ENCODE measurements around the gene AHCYL2. TPM values are rescaled to one million over a fixed set of nuclear protein-coding genes. Genes with fewer than 3 reads are reported as not detected.

AHCYL2 gene
- total RNA-seq, 1 donor from 2014 or later, result 39.3 TPM

DNA sequence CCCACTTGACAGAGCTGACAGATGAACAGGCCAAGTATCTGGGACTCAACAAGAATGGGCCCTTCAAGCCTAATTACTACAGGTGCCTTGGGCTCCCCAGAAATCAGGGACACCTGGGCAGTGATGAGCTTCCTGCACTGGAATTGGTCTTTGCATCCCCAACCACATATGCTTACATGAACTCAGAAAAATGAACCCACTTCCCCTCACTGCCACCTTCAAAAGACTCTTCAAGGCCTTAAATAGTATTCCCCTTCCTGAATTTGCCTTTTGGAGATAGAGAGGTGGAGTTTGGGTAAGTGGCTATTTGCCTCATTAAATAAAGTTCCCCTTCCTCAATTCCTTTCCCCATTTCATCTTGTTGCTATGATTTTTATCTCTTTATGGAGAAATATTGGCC lies 201.7 kb downstream of the AHCYL2 start:
- Histone ChIP-seq H3F3A (ENCODE audit: low read depth) (peaks cover 4% of the 10 kb centered on the region), H3K79me2 (ENCODE audit: low read depth) (no peaks in the 10 kb centered on the region), H3K9me3 (ENCODE audit: low read depth) (no peaks in the 10 kb centered on the region), H3K36me3 (no peaks in the 10 kb centered on the region), H3K27ac (no peak overlapping the region), H3K27me3 (no peaks in the 10 kb centered on the region), H4K20me1 (ENCODE audit: low read depth) (no peaks in the 10 kb centered on the region), H2AFZ (replicated peaks) (no peak overlapping the region), H3K9ac (no peak overlapping the region), H3K4me1 (no peaks in the 10 kb centered on the region), H3K4me3 (no peak overlapping the region), H3K4me2 (no peak overlapping the region)
- Mint-ChIP-seq H3K27me3 (ENCODE audit: insufficient read depth, low read depth) (no peaks in the 10 kb centered on the region), H3K9me3 (no peaks in the 10 kb centered on the region), H3K36me3 (peaks cover 16% of the 10 kb centered on the region), H3K4me3 (no peak overlapping the region), H3K27ac (no peak overlapping the region), H3K4me1 (no peaks in the 10 kb centered on the region)
- DNase-seq (ENCODE audit: low spot score), result no peak
- TF ChIP-seq, protein P1, sequence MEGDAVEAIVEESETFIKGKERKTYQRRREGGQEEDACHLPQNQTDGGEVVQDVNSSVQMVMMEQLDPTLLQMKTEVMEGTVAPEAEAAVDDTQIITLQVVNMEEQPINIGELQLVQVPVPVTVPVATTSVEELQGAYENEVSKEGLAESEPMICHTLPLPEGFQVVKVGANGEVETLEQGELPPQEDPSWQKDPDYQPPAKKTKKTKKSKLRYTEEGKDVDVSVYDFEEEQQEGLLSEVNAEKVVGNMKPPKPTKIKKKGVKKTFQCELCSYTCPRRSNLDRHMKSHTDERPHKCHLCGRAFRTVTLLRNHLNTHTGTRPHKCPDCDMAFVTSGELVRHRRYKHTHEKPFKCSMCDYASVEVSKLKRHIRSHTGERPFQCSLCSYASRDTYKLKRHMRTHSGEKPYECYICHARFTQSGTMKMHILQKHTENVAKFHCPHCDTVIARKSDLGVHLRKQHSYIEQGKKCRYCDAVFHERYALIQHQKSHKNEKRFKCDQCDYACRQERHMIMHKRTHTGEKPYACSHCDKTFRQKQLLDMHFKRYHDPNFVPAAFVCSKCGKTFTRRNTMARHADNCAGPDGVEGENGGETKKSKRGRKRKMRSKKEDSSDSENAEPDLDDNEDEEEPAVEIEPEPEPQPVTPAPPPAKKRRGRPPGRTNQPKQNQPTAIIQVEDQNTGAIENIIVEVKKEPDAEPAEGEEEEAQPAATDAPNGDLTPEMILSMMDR (IDR thresholded peaks at IDR 0.05), result no peak
- TF ChIP-seq EZH2 (IDR thresholded peaks at IDR 0.05) (no peak), EZH2phosphoT487 (IDR thresholded peaks at IDR 0.05) (no peak)

DNA sequence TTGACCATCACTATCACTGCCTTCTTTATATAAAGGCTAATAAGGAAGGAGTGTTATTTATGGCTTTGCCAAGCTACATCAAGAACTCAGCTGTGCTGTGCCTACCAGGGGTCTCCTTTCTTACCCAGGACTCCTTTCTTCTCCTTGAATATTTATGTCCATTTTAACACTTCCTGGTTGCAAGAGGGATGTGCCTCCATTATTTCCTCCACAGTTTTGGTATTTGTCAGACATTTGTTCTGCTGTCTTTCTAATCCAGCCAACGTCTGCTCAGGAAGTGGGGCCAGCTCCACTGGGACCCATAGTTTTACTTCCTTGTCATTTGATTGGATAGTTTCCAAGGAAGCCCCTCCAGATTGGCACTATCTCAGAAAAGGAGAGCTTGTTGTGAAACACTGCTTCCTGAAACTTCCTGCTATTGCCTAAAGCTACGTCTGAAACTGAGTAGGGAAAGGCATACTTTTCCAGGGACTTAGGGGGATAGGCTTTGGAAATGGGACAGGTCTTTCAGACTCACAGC lies 202.8 kb downstream of the AHCYL2 start:
- Histone ChIP-seq H3K79me2 (ENCODE audit: low read depth) (no peaks in the 10 kb centered on the region), H3K9ac (no peak overlapping the region), H3K36me3 (no peaks in the 10 kb centered on the region), H3K9me3 (ENCODE audit: low read depth) (no peaks in the 10 kb centered on the region), H3K4me1 (no peaks in the 10 kb centered on the region), H3K4me2 (no peak overlapping the region), H3K27me3 (peaks cover 2% of the 10 kb centered on the region), H3F3A (ENCODE audit: low read depth) (peaks cover 6% of the 10 kb centered on the region), H2AFZ (replicated peaks) (no peak overlapping the region), H3K4me3 (no peak overlapping the region), H4K20me1 (ENCODE audit: low read depth) (no peaks in the 10 kb centered on the region), H3K27ac (no peak overlapping the region)
- DNase-seq (ENCODE audit: low spot score), result no peak
- Mint-ChIP-seq H3K27me3 (ENCODE audit: insufficient read depth, low read depth) (peaks cover 2% of the 10 kb centered on the region), H3K9me3 (no peaks in the 10 kb centered on the region), H3K27ac (no peak overlapping the region), H3K4me1 (peaks cover under 1% of the 10 kb centered on the region), H3K36me3 (peaks cover 12% of the 10 kb centered on the region), H3K4me3 (no peak overlapping the region)
- TF ChIP-seq, protein P1 (IDR thresholded peaks at IDR 0.05), result no peak
- TF ChIP-seq EZH2phosphoT487 (IDR thresholded peaks at IDR 0.05) (no peak), EZH2 (IDR thresholded peaks at IDR 0.05) (no peak)

- Mint-ChIP-seq H3K4me1 (peaks cover 19% of the 10 kb centered on the region), H3K27ac (no peak overlapping the region), H3K27me3 (ENCODE audit: insufficient read depth, low read depth) (peaks cover 11% of the 10 kb centered on the region), H3K9me3 (no peaks in the 10 kb centered on the region), H3K36me3 (no peaks in the 10 kb centered on the region), H3K4me3 (no peak overlapping the region)
- no peak overlapping the region for H3K4me3 ChIP-seq
- no peak overlapping the region for H2AFZ ChIP-seq (replicated peaks)
- H3K4me1 ChIP-seq, result peaks cover 14% of the 10 kb centered on the region
- H3K36me3 ChIP-seq, result no peaks in the 10 kb centered on the region
- peaks cover 19% of the 10 kb centered on the region for H3K79me2 ChIP-seq (ENCODE audit: low read depth)
- peaks cover 5% of the 10 kb centered on the region for H4K20me1 ChIP-seq (ENCODE audit: low read depth)
- DNase-seq (ENCODE audit: low spot score), result no peak
- TF ChIP-seq, protein P1 (IDR thresholded peaks at IDR 0.05), result no peak
- TF ChIP-seq EZH2 (IDR thresholded peaks at IDR 0.05) (no peak), EZH2phosphoT487 (IDR thresholded peaks at IDR 0.05) (no peak)
- no peak overlapping the region for H3K27ac ChIP-seq
- H3F3A ChIP-seq (ENCODE audit: low read depth), result peaks cover 26% of the 10 kb centered on the region
- H3K4me2 ChIP-seq, result no peak overlapping the region
- no peak overlapping the region for H3K9ac ChIP-seq
- H3K27me3 ChIP-seq, result peaks cover 15% of the 10 kb centered on the region
- no peaks in the 10 kb centered on the region for H3K9me3 ChIP-seq (ENCODE audit: low read depth)
Measured at GRCh38 chr7:129431911-129432643, 207.2 kb downstream of the AHCYL2 start.
